ENCODE results near the gene RXRA. TPM values are rescaled to one million over a fixed set of nuclear protein-coding genes. Genes with fewer than 3 reads are reported as not detected.

RXRA gene
- polyA plus RNA-seq, 3 donors = 15.8 to 91.0 (median 23.2) TPM

DNA sequence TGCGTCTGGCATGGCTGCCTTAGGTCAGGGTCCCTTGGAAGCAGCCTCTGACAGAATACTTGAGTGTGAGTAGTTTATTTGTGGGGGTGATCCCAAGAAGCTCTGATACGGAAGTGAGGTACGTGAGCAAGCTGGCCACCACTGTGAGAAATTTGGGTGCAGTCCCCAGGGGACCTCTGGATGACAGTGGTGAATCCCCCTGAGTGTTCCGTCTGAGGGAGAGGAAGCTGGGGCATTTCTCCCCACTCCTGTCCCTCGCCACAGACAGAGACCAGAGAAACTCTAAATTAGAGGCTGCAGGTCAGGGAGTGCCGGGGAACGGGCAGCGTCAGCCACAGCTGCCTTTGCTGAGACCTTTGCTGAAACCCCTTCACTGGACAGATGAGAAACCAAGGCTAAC lies 159.4 kb downstream of the RXRA start:
- H2AFZ ChIP-seq (ENCODE audit: insufficient read depth, low read depth, low read length, poor library complexity, severe bottlenecking) = no peak overlapping the region
- Mint-ChIP-seq H3K4me3 (no peak overlapping the region), H3K27ac (no peak overlapping the region), H3K27me3 (ENCODE audit: low read depth in 3 of 3) (peaks cover 0 to 6% (median 2%) of the 10 kb centered on the region in 3 donors), H3K4me1 (peaks cover 2% of the 10 kb centered on the region), H3K36me3 (no peaks in the 10 kb centered on the region), H3K9me3 (peaks cover 0 to 3% (median 0%) of the 10 kb centered on the region in 7 donors)
- no peak overlapping the region for H3K4me2 ChIP-seq (replicated peaks; ENCODE audit: extremely low read depth, low read length, poor library complexity, severe bottlenecking)
- H3K79me2 ChIP-seq (ENCODE audit: insufficient read depth, low read length) = no peaks in the 10 kb centered on the region
- DNase-seq = no peak
- no peaks in the 10 kb centered on the region for H3K4me1 ChIP-seq (ENCODE audit: control insufficient read depth in 1 of 2, insufficient read depth in 2 of 2, low read length in 2 of 2)
- WGBS (ENCODE audit: insufficient coverage) = 92% methylated on average over 8 of the region's 8 CpGs
- H3K36me3 ChIP-seq (replicated peaks in 1 of 2; ENCODE audit: control insufficient read depth in 1 of 2, insufficient read depth in 2 of 2, low read length in 2 of 2) = no peaks in the 10 kb centered on the region
- no peaks in the 10 kb centered on the region for H3K9me3 ChIP-seq (replicated peaks in 1 of 2; ENCODE audit: control insufficient read depth in 1 of 2, insufficient read depth in 1 of 2, low read length in 2 of 2)
- intact Hi-C loops (cut with micrococcal nuclease) = no loop called here
- no peak overlapping the region for H3K4me3 ChIP-seq (replicated peaks in 1 of 3; ENCODE audit: low read depth in 2 of 3, low read length in 3 of 3)
- H3K27ac ChIP-seq (ENCODE audit: low read depth in 1 of 2, low read length in 2 of 2) = no peak overlapping the region
- TF ChIP-seq, protein P1, sequence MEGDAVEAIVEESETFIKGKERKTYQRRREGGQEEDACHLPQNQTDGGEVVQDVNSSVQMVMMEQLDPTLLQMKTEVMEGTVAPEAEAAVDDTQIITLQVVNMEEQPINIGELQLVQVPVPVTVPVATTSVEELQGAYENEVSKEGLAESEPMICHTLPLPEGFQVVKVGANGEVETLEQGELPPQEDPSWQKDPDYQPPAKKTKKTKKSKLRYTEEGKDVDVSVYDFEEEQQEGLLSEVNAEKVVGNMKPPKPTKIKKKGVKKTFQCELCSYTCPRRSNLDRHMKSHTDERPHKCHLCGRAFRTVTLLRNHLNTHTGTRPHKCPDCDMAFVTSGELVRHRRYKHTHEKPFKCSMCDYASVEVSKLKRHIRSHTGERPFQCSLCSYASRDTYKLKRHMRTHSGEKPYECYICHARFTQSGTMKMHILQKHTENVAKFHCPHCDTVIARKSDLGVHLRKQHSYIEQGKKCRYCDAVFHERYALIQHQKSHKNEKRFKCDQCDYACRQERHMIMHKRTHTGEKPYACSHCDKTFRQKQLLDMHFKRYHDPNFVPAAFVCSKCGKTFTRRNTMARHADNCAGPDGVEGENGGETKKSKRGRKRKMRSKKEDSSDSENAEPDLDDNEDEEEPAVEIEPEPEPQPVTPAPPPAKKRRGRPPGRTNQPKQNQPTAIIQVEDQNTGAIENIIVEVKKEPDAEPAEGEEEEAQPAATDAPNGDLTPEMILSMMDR (IDR thresholded peaks at IDR 0.05) = no peak
- no peaks in the 10 kb centered on the region for H3K27me3 ChIP-seq (ENCODE audit: control insufficient read depth in 2 of 2, insufficient read depth in 2 of 2, low read length in 2 of 2)
- H3K9ac ChIP-seq (ENCODE audit: insufficient read depth, low read length, poor library complexity, severe bottlenecking) = no peak overlapping the region
- H4K20me1 ChIP-seq (ENCODE audit: insufficient read depth, low read length) = no peaks in the 10 kb centered on the region

- no peak overlapping the region for H2AFZ ChIP-seq (ENCODE audit: insufficient read depth, low read depth, low read length, poor library complexity, severe bottlenecking)
- intact Hi-C loops (cut with micrococcal nuclease) = no loop called here
- no peaks in the 10 kb centered on the region for H4K20me1 ChIP-seq (ENCODE audit: insufficient read depth, low read length)
- Mint-ChIP-seq H3K4me3 (no peak overlapping the region), H3K27ac (no peak overlapping the region), H3K27me3 (ENCODE audit: low read depth in 3 of 3) (peaks cover 0 to 8% (median 2%) of the 10 kb centered on the region in 3 donors), H3K9me3 (peaks cover 0 to 2% (median 0%) of the 10 kb centered on the region in 7 donors), H3K4me1 (peaks cover 3% of the 10 kb centered on the region), H3K36me3 (no peaks in the 10 kb centered on the region)
- H3K36me3 ChIP-seq (replicated peaks in 1 of 2; ENCODE audit: control insufficient read depth in 1 of 2, insufficient read depth in 2 of 2, low read length in 2 of 2) = no peaks in the 10 kb centered on the region
- no peak overlapping the region for H3K4me3 ChIP-seq (replicated peaks in 1 of 3; ENCODE audit: low read depth in 2 of 3, low read length in 3 of 3)
- no peaks in the 10 kb centered on the region for H3K79me2 ChIP-seq (ENCODE audit: insufficient read depth, low read length)
- H3K9ac ChIP-seq (ENCODE audit: insufficient read depth, low read length, poor library complexity, severe bottlenecking) = no peak overlapping the region
- no peaks in the 10 kb centered on the region for H3K9me3 ChIP-seq (replicated peaks in 1 of 2; ENCODE audit: control insufficient read depth in 1 of 2, insufficient read depth in 1 of 2, low read length in 2 of 2)
- no peak for DNase-seq
- H3K4me1 ChIP-seq (ENCODE audit: control insufficient read depth in 1 of 2, insufficient read depth in 2 of 2, low read length in 2 of 2) = no peaks in the 10 kb centered on the region
- no peak overlapping the region for H3K4me2 ChIP-seq (replicated peaks; ENCODE audit: extremely low read depth, low read length, poor library complexity, severe bottlenecking)
- 98% methylated on average over 14 of the region's 16 CpGs for WGBS (ENCODE audit: insufficient coverage)
- H3K27ac ChIP-seq (ENCODE audit: low read depth in 1 of 2, low read length in 2 of 2) = no peak overlapping the region
- TF ChIP-seq, protein P1 (IDR thresholded peaks at IDR 0.05) = no peak
- H3K27me3 ChIP-seq (ENCODE audit: control insufficient read depth in 2 of 2, insufficient read depth in 2 of 2, low read length in 2 of 2) = no peaks in the 10 kb centered on the region
Measured at GRCh38 chr9:134486143-134486591, 159.9 kb downstream of the RXRA start.
